Breast epithelium (tissue), 3 donors: ENCODE results near the gene TRPM7.

Source experiments
- POLR2A ChIP-seq: fragments of 450-650 bp; IDR thresholded peaks from one replicate; pipeline ENCODE4 v1.6.1; 2016; ENCODE audit warnings: antibody characterized with exemption, mild to moderate bottlenecking, moderate library complexity
- POLR2AphosphoS5 ChIP-seq, 3 donors: sonication (generic); formaldehyde crosslinking; IDR thresholded peaks; one replicate each; pipeline ENCODE4 v1.6.1; 2017; ENCODE audit warnings: antibody characterized with exemption in 3 of 3

GRCh38 chr15:50531163-50531562 is 155.4 kb downstream of the TRPM7 start:
- TF ChIP-seq POLR2A, result no peak
- no peak for TF ChIP-seq POLR2AphosphoS5 (IDR thresholded peaks at IDR 0.05)
